ENCODE results near the gene ANK3. TPM values are rescaled to one million over a fixed set of nuclear protein-coding genes. Genes with fewer than 3 reads are reported as not detected.

Gene ANK3
- total RNA-seq, 1 experiment from 2014 or later = 9.6 TPM

DNA sequence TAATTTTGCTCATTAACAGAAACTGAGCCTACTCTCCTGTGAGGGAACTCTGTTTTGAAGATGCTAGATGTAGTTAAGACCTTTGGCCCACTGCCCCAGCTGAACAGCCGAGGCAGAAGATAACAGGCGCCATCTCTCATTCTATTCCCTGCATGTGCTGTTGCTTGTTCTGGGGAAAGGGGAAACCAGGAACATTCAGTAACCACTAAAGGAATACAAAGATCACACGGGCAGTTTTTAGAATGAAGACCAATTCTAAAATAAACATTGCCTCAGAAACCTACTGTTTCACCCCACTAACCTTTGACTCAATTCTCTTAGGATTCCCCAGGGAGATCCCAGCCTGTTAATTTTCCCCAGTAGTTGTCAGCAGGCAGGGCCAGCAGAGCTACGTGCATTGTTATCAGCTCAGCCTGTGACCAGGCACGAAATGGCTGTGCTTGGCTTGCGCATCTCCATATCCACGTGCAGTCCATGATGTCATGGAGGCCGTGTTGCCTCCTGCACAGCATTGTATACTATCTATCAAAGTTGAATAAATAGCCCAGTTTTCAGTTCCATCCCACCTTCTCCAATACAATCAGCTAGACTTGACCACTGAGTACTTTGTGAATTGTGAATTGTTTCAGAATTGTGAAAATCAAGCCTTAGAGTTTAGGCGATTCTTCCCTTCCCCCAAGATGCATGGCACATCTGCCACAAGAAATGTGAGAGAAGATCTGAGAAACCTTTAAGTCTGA is 36.0 kb downstream of the ANK3 start:
- in situ Hi-C loops (cut with HindIII; ENCODE audit: low sequenced_read_pairs) = no loop called here
- no peak for DNase-seq (ENCODE audit: low spot score)

DNA sequence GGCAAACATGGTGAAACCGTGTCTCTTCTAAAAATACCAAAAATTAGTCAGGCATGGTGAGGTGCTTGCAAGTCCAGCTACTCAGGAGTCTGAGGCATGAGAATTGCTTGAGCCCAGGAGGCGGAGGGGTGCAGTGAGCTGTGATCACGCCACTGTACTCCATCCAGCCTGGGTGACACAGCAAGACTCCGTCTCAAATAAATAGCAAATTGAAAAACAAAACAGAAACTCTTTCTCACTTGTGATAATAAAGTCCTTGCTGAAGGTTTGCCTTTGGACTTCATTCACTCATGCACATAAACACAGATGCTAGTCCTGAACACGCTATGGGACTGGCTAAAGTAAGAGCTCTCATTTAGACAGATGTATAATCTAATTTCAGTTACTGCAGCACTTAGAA is 37.6 kb downstream of the ANK3 start:
- in situ Hi-C loops (cut with HindIII; ENCODE audit: low sequenced_read_pairs) = no loop called here

DNA sequence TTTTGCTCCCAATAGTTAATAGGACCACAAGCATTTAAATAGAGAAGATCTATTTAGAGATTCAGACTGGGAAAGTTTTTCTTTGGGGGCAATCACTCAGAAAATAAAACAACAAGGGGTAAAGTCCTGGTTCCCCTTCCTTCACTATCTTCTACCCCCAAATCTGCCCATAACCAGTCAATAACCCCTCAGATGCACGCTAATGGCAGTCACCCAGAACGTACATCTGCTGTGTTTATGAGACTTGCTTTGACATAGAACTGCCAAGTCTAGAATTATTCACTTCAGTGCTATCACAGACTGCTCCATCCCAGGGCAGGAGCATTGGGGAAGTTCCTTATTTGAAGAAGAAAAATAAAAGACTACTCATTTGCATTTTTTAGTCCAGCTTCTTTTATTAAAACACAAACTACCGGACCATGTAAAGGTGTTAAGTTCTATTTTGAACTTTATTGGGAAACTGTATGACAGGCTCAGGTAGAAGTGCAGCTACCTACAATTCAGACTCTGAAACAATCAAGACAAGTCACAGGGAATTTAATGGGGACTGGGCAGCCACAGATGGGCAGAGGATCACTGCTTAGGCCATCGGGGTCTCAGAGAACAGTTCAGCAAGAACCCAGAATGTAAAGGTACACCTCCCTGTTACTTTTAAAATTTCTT is 38.4 kb downstream of the ANK3 start:
- peak; percentile 89 for DNase-seq (ENCODE audit: low spot score)
- in situ Hi-C loops (cut with HindIII; ENCODE audit: low sequenced_read_pairs) = no loop called here

More for the DNA sequence above, 37.6 kb downstream of the ANK3 start:
- DNase-seq (ENCODE audit: low spot score) = no peak

DNA sequence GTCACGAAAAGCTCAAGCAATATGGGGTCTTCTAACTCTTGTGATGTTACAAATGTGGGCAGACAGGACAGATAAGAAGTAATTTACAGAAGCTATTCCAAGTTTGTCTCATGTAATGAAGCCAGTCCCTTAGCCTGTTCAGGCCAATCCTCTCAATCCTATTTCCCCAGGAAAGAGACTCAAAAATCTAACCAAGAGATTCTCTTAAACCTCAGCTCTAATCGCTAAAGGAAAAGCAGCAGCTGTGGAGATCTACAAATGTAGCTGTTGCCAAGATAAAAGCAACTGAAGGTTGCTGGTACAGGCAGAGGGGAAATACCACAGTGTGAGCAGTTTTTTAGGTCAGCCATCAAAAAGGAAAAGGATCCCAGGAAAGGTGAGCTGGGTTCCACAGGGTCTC is 39.3 kb downstream of the ANK3 start:
- in situ Hi-C loops (cut with HindIII; ENCODE audit: low sequenced_read_pairs) = no loop called here
- DNase-seq (ENCODE audit: low spot score) = peak; percentile 73

DNA sequence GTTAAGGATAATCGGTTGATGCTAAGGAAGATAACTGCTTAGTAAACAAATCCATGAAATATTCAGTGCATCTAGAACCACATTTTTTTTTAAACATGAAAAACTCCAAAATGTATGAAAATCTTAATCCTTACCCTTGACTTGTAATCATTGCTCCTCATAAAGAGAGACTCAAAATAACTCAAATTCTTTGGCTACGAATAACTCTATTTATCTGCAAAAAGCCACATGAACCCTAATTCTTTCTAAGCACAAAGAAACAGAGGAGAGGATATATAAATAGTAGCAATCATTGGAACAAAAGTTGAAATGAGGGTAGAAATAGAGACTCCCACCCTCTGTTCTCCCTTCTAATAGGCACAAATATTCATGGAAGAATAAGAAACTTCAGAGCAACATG is 40.2 kb downstream of the ANK3 start:
- DNase-seq (ENCODE audit: low spot score) = no peak
- in situ Hi-C loops (cut with HindIII; ENCODE audit: low sequenced_read_pairs) = no loop called here

DNA sequence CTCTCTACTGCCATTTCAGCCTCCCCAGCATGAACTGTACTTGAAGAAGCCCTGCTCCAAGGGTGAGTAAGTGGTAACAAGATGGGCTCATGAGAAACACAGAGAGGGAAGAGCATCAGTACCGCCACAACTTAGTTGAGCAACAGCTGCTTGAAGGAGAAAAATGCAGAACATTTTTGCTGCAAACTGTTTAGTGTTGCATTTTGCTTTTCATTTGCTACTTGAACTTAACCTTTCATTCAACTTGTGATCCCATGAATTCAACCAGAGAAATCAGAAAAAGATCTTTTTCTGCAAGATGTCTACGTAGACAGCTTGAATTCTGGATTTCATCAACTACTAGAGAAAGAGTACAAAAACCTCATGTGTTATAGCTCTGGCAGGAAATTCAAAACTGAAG is 40.7 kb downstream of the ANK3 start:
- DNase-seq (ENCODE audit: low spot score) = no peak
- in situ Hi-C loops (cut with HindIII; ENCODE audit: low sequenced_read_pairs) = no loop called here

DNA sequence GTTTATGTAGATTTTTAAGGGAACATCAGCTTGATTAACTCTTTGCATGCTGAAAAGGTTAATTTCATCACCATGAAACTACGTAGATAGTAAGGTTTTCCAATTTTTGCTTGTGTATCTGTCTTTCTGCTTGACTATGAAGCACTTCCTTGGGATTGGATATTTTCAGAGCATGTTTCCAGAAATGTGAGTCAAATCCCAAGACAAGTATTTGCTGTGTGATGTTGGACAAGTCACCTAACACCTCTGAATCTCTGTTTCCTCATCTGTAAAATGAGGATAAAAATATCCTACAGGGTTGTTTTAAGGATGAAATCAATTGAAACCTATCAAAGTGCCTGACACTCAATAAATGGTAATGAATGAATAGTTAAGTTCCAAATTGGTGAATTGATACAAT is 42.4 kb downstream of the ANK3 start:
- no peak for DNase-seq (ENCODE audit: low spot score)
- in situ Hi-C loops (cut with HindIII; ENCODE audit: low sequenced_read_pairs) = no loop called here

DNA sequence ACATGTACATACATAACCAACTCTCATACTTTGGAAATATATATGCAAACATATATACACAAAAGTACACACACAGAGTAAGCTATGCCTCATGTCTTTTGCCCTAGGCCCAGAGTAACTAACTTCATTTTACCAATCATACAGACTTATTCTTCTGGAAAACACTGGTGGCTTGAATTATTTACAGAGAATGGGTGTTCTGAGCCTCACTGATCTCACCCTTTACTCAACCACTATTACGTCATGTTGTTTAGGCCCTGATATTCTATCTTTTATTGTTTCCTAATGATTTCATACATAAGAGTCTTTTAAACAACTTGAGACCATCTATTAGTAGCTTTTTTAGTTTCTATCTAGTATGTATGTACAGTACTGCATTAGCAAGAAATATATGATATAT is 43.0 kb downstream of the ANK3 start:
- in situ Hi-C loops (cut with HindIII; ENCODE audit: low sequenced_read_pairs) = no loop called here
- no peak for DNase-seq (ENCODE audit: low spot score)

DNA sequence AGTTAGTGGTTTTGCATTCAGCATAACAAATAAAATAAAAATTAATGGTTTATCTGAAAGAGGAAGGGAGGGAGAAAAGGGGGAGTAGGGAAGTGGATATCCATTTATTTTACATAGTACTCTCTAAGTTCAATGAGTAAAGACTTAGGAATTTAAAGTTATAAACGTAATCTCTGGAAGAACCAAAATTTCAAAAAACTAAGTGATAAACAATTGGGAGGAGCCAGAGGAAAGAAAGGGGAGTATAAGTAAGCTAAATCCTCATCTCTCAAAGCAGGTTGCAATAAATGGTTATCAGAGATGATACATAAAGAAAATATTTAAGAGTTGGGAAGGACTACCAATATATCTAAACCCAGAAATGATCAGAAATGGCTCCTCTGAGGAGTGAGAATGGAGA is 46.4 kb downstream of the ANK3 start:
- DNase-seq (ENCODE audit: low spot score) = no peak
- in situ Hi-C loops (cut with HindIII; ENCODE audit: low sequenced_read_pairs) = no loop called here

DNA sequence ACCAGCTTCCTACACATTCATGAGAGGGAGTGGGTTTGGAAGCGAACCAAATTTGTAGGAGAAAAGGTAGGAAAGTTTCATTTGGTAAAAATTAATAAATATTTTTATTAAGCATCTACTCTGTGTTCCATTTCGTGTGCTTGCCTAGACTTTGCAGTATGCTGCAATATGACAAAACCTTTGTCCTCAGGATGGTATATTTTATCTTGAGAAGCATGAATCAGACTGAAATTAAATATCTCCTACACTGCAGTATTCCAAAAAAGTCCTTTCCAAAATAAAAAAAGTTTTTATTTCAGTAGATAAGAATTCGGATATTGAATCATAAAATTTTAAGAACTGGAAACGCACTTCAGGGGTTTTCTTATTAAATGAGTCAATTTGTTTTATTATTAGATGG is 47.7 kb downstream of the ANK3 start:
- in situ Hi-C loops (cut with HindIII; ENCODE audit: low sequenced_read_pairs) = no loop called here

DNA sequence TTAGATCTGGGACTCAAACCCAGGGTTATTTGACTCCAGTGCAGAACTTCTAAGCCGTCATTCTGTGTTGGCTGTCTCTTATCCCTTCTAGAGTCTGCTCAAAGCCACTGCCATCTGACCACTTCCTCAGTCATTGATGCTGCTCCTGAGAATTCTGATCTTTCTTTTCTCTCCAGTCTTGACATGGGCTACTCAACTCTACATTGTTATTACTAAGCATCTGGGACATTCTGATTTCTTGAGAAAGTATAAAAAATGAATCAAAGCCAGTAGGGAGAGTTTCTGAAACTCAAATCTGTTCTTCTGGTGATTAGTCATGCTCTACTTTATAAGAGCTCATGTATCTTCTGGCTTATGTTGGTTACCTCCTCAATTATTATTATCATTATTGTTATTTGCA is 48.7 kb downstream of the ANK3 start:
- in situ Hi-C loops (cut with HindIII; ENCODE audit: low sequenced_read_pairs) = no loop called here

More for the DNA sequence above, 47.7 kb downstream of the ANK3 start:
- no peak for DNase-seq (ENCODE audit: low spot score)

DNA sequence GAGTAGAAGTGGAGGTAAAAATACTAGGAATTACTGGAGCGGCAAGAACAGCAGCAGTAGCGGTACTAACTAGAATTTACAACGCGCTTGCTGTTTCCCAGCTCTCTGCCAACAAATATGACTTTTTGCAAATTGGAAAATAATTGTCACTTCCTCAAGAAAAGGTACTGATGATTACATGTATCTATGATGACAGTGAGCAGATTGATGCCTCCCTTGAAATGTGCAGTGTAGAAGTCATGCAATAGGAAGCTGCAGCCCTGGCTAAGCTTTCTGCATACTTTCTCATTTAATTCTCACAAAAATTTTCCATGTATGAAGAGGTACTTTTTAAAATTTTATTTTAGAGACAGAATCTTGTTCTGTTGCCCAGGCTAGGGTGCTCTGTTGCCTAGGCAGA is 49.9 kb downstream of the ANK3 start:
- in situ Hi-C loops (cut with HindIII; ENCODE audit: low sequenced_read_pairs) = no loop called here
- DNase-seq (ENCODE audit: low spot score) = no peak

More for the DNA sequence above, 48.7 kb downstream of the ANK3 start:
- DNase-seq (ENCODE audit: low spot score) = no peak

DNA sequence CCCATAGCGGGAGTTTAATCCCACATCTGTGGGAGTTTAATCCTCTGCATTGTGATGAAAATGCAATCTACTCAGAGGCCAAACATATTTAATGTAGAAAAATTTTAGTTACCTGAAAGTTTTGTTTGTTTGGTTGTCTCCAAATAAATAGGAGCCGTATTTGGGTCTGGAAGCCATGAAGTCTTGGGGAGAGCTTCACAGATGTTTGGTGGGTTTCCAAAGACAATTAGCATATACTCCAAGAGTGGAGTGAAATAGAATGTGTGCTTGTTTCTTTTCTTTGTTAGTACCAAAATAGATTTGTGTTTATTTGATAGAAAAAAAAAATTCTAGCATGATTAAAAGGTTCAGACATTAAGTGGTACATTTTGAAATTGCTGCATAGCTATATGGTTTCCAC is 50.9 kb downstream of the ANK3 start:
- in situ Hi-C loops (cut with HindIII; ENCODE audit: low sequenced_read_pairs) = no loop called here

DNA sequence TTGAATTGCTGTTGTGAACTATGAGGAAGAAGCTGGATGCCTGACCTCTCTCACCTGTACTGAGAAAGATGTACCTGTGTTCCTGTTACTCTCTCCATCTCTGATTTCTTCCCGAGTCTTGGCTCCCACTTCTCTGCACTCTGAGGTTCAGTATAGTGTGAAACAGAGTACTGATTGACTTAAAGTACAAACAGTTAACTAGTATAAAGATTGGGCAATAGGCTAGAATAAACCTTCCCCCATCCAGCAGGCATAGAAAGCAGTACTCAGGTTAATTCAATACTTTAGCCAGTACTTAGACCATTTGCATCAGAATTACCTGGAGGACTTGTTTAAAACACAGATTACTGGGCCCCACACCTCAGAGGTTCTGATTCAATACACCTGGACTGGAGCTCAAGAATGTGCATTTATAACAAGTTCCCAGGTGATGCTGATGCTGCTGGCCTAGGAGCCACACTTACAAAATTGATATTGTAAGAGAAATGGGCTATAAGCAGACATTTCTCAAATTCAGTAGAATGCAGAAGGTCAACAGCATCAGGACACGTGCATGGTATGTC is 51.6 kb downstream of the ANK3 start:
- DNase-seq (ENCODE audit: low spot score) = no peak
- in situ Hi-C loops (cut with HindIII; ENCODE audit: low sequenced_read_pairs) = no loop called here

More for the DNA sequence above, 50.9 kb downstream of the ANK3 start:
- no peak for DNase-seq (ENCODE audit: low spot score)

DNA sequence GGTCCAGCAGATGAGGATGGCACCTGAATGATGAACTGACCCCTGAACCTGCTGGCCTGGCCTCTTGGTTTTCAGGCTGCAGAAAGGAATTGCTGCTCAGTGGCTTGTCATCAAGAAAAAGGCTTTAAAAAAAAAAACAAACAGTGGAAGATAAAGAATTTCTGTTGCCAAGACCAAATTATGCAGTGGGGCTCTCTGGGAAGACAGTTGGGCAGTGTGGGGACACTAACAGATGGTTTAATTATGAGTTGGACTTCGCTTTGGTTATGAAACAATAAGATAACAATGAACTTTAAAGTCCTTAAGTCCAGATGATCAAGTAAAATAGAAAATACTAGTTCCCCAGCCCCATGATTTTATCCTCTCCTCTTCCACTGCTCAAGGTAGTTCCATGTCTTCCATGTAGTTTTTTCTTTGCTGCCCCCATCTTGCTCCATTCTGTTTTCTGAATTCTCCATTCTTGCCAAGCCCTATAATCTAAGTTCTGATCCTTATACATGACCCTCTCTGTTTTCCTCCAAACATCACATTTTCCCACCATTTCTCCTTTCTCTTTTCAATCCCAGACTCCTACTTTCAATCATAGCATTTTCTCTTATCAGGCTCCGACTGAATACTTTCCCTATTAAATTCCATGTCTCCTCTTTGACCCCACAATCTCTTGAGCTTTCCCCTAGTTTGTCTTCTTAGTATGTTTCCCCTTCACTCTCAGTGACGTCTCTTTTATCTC is 52.6 kb downstream of the ANK3 start:
- in situ Hi-C loops (cut with HindIII; ENCODE audit: low sequenced_read_pairs) = no loop called here

DNA sequence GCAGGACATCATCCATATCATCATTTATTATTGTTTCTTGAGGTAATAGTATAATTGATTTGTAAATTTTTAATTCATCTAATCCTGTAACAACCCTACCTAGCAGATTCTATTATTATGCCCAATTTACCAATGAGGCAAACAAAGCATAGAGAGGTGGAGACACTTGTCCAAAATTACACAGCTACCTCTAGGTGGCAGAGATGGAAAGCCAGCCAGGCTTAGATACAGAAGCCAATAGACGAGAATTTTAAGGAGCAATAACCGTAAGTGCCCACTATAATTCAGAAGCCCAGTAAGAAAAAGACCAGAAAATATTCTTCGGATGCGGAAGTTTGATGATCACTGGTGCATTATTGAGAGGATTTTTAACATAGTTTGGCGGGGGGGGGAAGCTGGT is 54.0 kb downstream of the ANK3 start:
- DNase-seq (ENCODE audit: low spot score) = peak; percentile 87
- in situ Hi-C loops (cut with HindIII; ENCODE audit: low sequenced_read_pairs) = no loop called here

More for the DNA sequence above, 52.6 kb downstream of the ANK3 start:
- DNase-seq (ENCODE audit: low spot score) = peak; percentile 83

DNA sequence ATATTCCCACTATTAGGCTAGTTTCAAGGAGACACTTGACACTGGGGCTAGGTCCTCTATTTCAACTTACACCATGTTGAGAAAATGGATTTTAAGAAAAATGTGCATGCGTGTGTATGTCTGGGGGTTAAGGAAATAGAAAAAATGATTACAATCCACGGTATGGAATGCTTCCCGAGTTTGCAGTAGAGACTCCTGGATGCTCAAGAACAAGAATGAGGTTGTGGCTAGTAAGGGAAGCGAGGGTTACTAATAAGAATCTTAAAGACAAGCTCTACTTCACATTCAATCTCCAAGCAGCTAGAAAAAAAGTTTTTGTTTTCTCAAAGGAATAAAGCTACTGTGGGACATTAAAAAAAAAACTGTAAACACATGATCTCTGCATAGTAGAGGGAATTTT is 54.7 kb downstream of the ANK3 start:
- in situ Hi-C loops (cut with HindIII; ENCODE audit: low sequenced_read_pairs) = no loop called here
- no peak for DNase-seq (ENCODE audit: low spot score)

DNA sequence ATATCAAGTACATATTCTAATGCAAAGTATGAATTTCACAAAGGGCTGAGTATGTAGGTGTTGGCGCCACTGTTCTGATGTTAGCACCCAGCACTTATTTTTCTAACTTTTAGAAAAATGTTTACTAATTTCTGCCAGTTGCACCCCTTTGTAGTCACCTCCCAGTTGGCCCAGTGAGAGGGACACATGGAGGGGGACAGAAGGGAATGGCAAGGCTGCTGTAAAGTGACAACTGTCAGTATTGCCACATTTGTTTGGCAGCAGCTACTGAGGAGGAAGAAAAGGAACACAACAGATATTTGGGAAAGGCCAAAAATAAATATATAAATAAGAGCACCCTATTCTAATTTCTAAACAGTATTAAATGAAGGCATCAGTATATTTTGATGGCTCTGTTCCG is 57.3 kb downstream of the ANK3 start:
- no peak for DNase-seq (ENCODE audit: low spot score)
- in situ Hi-C loops (cut with HindIII; ENCODE audit: low sequenced_read_pairs) = no loop called here

DNA sequence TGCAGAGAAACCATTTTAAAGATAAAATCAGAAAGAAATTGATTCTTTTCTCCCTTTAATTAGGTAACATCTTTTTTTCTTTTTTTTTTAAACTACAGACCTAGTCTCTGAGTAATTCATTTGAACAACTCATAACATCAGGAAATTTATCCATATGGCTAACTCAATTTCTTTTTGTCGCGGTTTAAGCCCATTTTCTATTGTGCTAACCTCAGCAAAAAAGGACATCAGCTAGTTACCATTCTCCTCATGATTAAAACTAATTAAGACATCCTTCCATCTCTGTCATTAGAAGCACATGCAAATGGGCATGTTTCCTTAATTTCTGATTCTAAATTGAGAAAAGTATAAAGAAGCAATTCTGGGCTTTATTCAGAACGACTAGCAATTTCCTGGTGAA is 57.8 kb downstream of the ANK3 start:
- in situ Hi-C loops (cut with HindIII; ENCODE audit: low sequenced_read_pairs) = no loop called here
- no peak for DNase-seq (ENCODE audit: low spot score)

DNA sequence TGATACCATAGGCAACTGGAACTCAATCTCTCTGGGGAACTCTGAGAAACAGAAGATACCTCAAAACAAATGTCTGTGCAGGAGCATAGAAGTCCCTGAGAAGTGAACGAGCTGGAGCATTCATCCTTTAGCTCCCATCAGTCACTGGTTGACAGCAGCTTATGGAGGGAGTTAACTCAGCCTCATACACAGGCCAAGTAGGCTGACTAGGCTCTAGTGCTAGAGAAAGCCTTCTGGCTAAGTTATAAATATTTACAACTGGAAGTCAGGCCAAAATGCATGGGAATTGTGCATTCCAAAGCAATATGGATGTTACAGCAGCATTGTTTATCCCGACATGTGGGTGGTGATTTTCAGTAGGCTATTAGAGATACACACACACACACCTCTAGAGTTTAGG is 66.5 kb downstream of the ANK3 start:
- in situ Hi-C loops (cut with HindIII; ENCODE audit: low sequenced_read_pairs) = no loop called here

More for the DNA sequence above, 66.5 kb downstream of the ANK3 start:
- DNase-seq (ENCODE audit: low spot score) = no peak

Data from G401 (cell line).